HG03457 (cell line): ENCODE measurements around the gene KRTAP25-1.

ENCODE experiments used
- ATAC-seq: cut with Tn5 transposase; IDR thresholded peaks from one replicate; pipeline ENCODE4 v1.9.1; 2021; ENCODE audit warnings: moderate number of reproducible peaks; ENCODE audit not compliant: unreplicated experiment

KRTAP25-1 gene

GRCh38 chr21:30251781-30252180 is 37.5 kb downstream of the KRTAP25-1 start:
- ATAC-seq = no peak

GRCh38 chr21:30249936-30250335 is 39.4 kb downstream of the KRTAP25-1 start:
- no peak for ATAC-seq

- no peak for ATAC-seq
These were observed 40.5 kb downstream of the KRTAP25-1 start for GRCh38 chr21:30248844-30249243.

GRCh38 chr21:30245061-30245460 is 44.3 kb downstream of the KRTAP25-1 start:
- ATAC-seq = no peak

- ATAC-seq = no peak
These were observed 45.6 kb downstream of the KRTAP25-1 start for GRCh38 chr21:30243691-30244090.

GRCh38 chr21:30240661-30241060 is 48.7 kb downstream of the KRTAP25-1 start:
- ATAC-seq = no peak
